Epithelial cell of prostate (primary cell): ENCODE measurements around the gene ETV4.
A peak's percentile ranks its signal among the peaks of the same experiment; 100 is the strongest.

Experiments
- DNase-seq: peaks from one replicate; pipeline ENCODE4 v3.0.0-alpha.2; 2011; ENCODE audit warnings: low read depth, low spot score
- H3K27ac ChIP-seq: fragments of 450-650 bp; 2 replicates; pipeline ENCODE4 v1.5.1; 2017; ENCODE audit warnings: mild to moderate bottlenecking

ETV4 gene

GRCh38 chr17:43546319-43547188 is at the start of gene ETV4:
Gene ETV4, minus strand, starts transcription at chr17:43546340. Its CDS starts 723 bp downstream, at chr17:43545617.
- no peak for DNase-seq
- H3K27ac ChIP-seq, result peak within 1 kb of the TSS; percentile 87

- no peak for DNase-seq
Observed at GRCh38 chr17:43595466-43595865, 49.3 kb upstream of the ETV4 start.

GRCh38 chr17:43591779-43592562 is 45.8 kb upstream of the ETV4 start:
- peak overlapping the region; percentile 24 for H3K27ac ChIP-seq
- DNase-seq, result no peak

More at GRCh38 chr17:43595466-43595865, 49.3 kb upstream of the ETV4 start:
- H3K27ac ChIP-seq, result peak overlapping the region; percentile 21

- H3K27ac ChIP-seq, result no peak overlapping the region
- no peak for DNase-seq
Observed at GRCh38 chr17:43591001-43591400, 44.9 kb upstream of the ETV4 start.

GRCh38 chr17:43588664-43589435 is 42.7 kb upstream of the ETV4 start:
- DNase-seq, result no peak
- H3K27ac ChIP-seq, result no peak overlapping the region

- H3K27ac ChIP-seq, result no peak overlapping the region
- no peak for DNase-seq
Observed at GRCh38 chr17:43588121-43588520, 42.0 kb upstream of the ETV4 start.

GRCh38 chr17:43587647-43588046 is 41.5 kb upstream of the ETV4 start:
- no peak for DNase-seq
- H3K27ac ChIP-seq, result no peak overlapping the region

GRCh38 chr17:43584666-43585102 is 38.5 kb upstream of the ETV4 start:
- DNase-seq, result no peak
- H3K27ac ChIP-seq, result peak overlapping the region; percentile 33

GRCh38 chr17:43583332-43583731 is 37.2 kb upstream of the ETV4 start:
- DNase-seq, result no peak
- no peak overlapping the region for H3K27ac ChIP-seq

GRCh38 chr17:43581613-43582012 is 35.5 kb upstream of the ETV4 start:
- DNase-seq, result no peak
- no peak overlapping the region for H3K27ac ChIP-seq

GRCh38 chr17:43581130-43581529 is 35.0 kb upstream of the ETV4 start:
- no peak for DNase-seq
- no peak overlapping the region for H3K27ac ChIP-seq

- H3K27ac ChIP-seq, result peak overlapping the region; percentile 65
- peak; percentile 53 for DNase-seq
Observed at GRCh38 chr17:43579566-43580140, 33.5 kb upstream of the ETV4 start.

- DNase-seq, result no peak
- peak overlapping the region; percentile 65 for H3K27ac ChIP-seq
Observed at GRCh38 chr17:43578699-43579565, 32.8 kb upstream of the ETV4 start.

GRCh38 chr17:43578404-43578698 is 32.2 kb upstream of the ETV4 start:
- DNase-seq, result no peak
- no peak overlapping the region for H3K27ac ChIP-seq

GRCh38 chr17:43577664-43578403 is 31.7 kb upstream of the ETV4 start:
- H3K27ac ChIP-seq, result no peak overlapping the region
- DNase-seq, result no peak

- no peak overlapping the region for H3K27ac ChIP-seq
- no peak for DNase-seq
Observed at GRCh38 chr17:43576563-43577229, 30.6 kb upstream of the ETV4 start.

GRCh38 chr17:43574896-43575525 is 28.9 kb upstream of the ETV4 start:
- H3K27ac ChIP-seq, result no peak overlapping the region
- no peak for DNase-seq

- no peak for DNase-seq
Observed at GRCh38 chr17:43574348-43574747, 28.2 kb upstream of the ETV4 start.

More at GRCh38 chr17:43574348-43574747, 28.2 kb upstream of the ETV4 start:
- no peak overlapping the region for H3K27ac ChIP-seq
